ENCODE results near the gene DTNBP1. TPM values are rescaled to one million over a fixed set of nuclear protein-coding genes. Genes with fewer than 3 reads are reported as not detected.

DTNBP1 gene
- total and polyA plus RNA-seq, 2 donors (not counting 1 experiment from before 2014, with no cell fraction given) = 9.9 to 13.6 TPM

GRCh38 chr6:15592610-15593009 lies 70.2 kb downstream of the DTNBP1 start:
- Histone ChIP-seq H3K27ac (ENCODE audit: insufficient read depth, low read length) (no peak overlapping the region), H3K36me3 (ENCODE audit: control insufficient read depth, insufficient read depth, low read length) (no peaks in the 10 kb centered on the region)
- TF ChIP-seq EZH2 (IDR thresholded peaks at IDR 0.05; ENCODE audit: low read length, missing control alignments) = no peak
- TF ChIP-seq CTCF (conservative IDR thresholded peaks at IDR 0.05 in 1 of 2, IDR thresholded peaks at IDR 0.05 in 1 of 2; ENCODE audit: low read depth in 1 of 2, low read length in 2 of 2) = no peak

GRCh38 chr6:15588971-15589634 lies 73.7 kb downstream of the DTNBP1 start:
- Histone ChIP-seq H4K20me1 (ENCODE audit: control insufficient read depth, extremely low read depth, insufficient read depth, low read length) (no peaks in the 10 kb centered on the region), H3K36me3 (ENCODE audit: control insufficient read depth, insufficient read depth, low read length) (no peaks in the 10 kb centered on the region), H3K9me3 (ENCODE audit: control insufficient read depth, insufficient read depth, low read depth, low read length) (no peaks in the 10 kb centered on the region), H3K9ac (ENCODE audit: insufficient read depth, low read length) (no peak overlapping the region), H3K27ac (ENCODE audit: insufficient read depth, low read length) (no peak overlapping the region), H3K4me2 (ENCODE audit: extremely low read depth, insufficient read depth, low read length) (no peak overlapping the region), H3K79me2 (ENCODE audit: control insufficient read depth, insufficient read depth, low read length) (no peaks in the 10 kb centered on the region), H3K4me3 (replicated peaks in 1 of 4; ENCODE audit: control extremely low read depth in 1 of 4, insufficient read depth in 1 of 4, low read depth in 3 of 4, low read length in 4 of 4) (no peak overlapping the region), H3K27me3 (ENCODE audit: control insufficient read depth, insufficient read depth, low read length) (no peaks in the 10 kb centered on the region), H2AFZ (ENCODE audit: low read length) (no peak overlapping the region), H3K4me1 (ENCODE audit: control insufficient read depth, extremely low read depth, insufficient read depth, low read length) (no peaks in the 10 kb centered on the region)
- peak; percentile 63 to 68 for DNase-seq (ENCODE audit: low read depth in 2 of 2)
- TF ChIP-seq CTCF (conservative IDR thresholded peaks at IDR 0.05 in 1 of 2, IDR thresholded peaks at IDR 0.05 in 1 of 2; ENCODE audit: low read depth in 1 of 2, low read length in 2 of 2) = no peak
- no peak for TF ChIP-seq EZH2 (IDR thresholded peaks at IDR 0.05; ENCODE audit: low read length, missing control alignments)

More at GRCh38 chr6:15592610-15593009, 70.2 kb downstream of the DTNBP1 start:
- Histone ChIP-seq H3K4me3 (replicated peaks in 1 of 4; ENCODE audit: control extremely low read depth in 1 of 4, insufficient read depth in 1 of 4, low read depth in 3 of 4, low read length in 4 of 4) (no peak overlapping the region), H3K79me2 (ENCODE audit: control insufficient read depth, insufficient read depth, low read length) (no peaks in the 10 kb centered on the region), H3K4me2 (ENCODE audit: extremely low read depth, insufficient read depth, low read length) (no peak overlapping the region), H3K4me1 (ENCODE audit: control insufficient read depth, extremely low read depth, insufficient read depth, low read length) (no peaks in the 10 kb centered on the region), H2AFZ (ENCODE audit: low read length) (no peak overlapping the region), H3K9ac (ENCODE audit: insufficient read depth, low read length) (no peak overlapping the region), H4K20me1 (ENCODE audit: control insufficient read depth, extremely low read depth, insufficient read depth, low read length) (no peaks in the 10 kb centered on the region), H3K9me3 (ENCODE audit: control insufficient read depth, insufficient read depth, low read depth, low read length) (no peaks in the 10 kb centered on the region), H3K27me3 (ENCODE audit: control insufficient read depth, insufficient read depth, low read length) (no peaks in the 10 kb centered on the region)
- DNase-seq (ENCODE audit: low read depth in 2 of 2) = no peak

GRCh38 chr6:15586503-15586902 lies 76.3 kb downstream of the DTNBP1 start:
- no peaks in the 10 kb centered on the region for H4K20me1 ChIP-seq (ENCODE audit: control insufficient read depth, extremely low read depth, insufficient read depth, low read length)
- H3K4me3 ChIP-seq (replicated peaks in 1 of 4; ENCODE audit: control extremely low read depth in 1 of 4, insufficient read depth in 1 of 4, low read depth in 3 of 4, low read length in 4 of 4) = no peak overlapping the region
- no peak for TF ChIP-seq EZH2 (IDR thresholded peaks at IDR 0.05; ENCODE audit: low read length, missing control alignments)
- TF ChIP-seq CTCF (conservative IDR thresholded peaks at IDR 0.05 in 1 of 2, IDR thresholded peaks at IDR 0.05 in 1 of 2; ENCODE audit: low read depth in 1 of 2, low read length in 2 of 2) = no peak
- no peak overlapping the region for H3K4me2 ChIP-seq (ENCODE audit: extremely low read depth, insufficient read depth, low read length)
- H3K27ac ChIP-seq (ENCODE audit: insufficient read depth, low read length) = no peak overlapping the region
- H3K27me3 ChIP-seq (ENCODE audit: control insufficient read depth, insufficient read depth, low read length) = no peaks in the 10 kb centered on the region
- no peaks in the 10 kb centered on the region for H3K79me2 ChIP-seq (ENCODE audit: control insufficient read depth, insufficient read depth, low read length)
- no peaks in the 10 kb centered on the region for H3K9me3 ChIP-seq (ENCODE audit: control insufficient read depth, insufficient read depth, low read depth, low read length)
- DNase-seq (ENCODE audit: low read depth in 2 of 2) = peak in 1 of 2 donors; percentile 21
- no peak overlapping the region for H2AFZ ChIP-seq (ENCODE audit: low read length)
- no peaks in the 10 kb centered on the region for H3K4me1 ChIP-seq (ENCODE audit: control insufficient read depth, extremely low read depth, insufficient read depth, low read length)
- no peaks in the 10 kb centered on the region for H3K36me3 ChIP-seq (ENCODE audit: control insufficient read depth, insufficient read depth, low read length)
- H3K9ac ChIP-seq (ENCODE audit: insufficient read depth, low read length) = no peak overlapping the region
